ENCODE results near the gene HM13.
A peak's percentile ranks its signal among the peaks of the same experiment; 100 is the strongest.

The HM13 gene

DNA sequence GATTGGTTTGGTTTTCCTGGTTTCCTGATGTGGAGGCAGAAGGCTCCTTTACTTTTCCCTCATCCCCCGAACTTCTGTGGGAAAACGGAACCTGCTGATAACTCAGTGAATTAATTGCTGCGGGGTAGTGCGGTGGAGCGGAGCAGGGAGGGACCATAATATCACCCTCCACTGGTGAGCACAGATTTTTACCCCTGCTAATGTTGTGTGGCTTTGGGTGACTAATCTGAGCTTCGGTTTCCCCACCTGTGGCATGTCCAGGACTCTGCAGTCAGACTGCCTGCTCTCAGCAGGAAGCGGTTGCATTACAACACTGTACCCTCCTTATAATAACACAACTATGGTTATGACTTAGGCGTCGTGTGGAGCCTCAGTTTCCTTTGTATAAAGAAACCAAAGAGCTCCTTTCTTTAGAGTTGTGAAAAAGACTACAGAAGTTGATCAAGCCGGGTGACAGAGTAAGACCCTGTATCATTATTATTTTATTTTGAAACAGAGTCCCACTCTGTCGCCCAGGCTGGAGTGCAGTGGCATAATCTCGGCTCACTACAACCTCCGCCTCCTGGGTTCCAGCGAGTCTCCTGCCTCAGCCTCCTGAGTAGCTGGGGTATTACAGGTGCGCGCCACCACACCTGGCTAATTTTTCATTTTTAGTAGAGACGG, 88.7 kb downstream of the HM13 start:
- Histone ChIP-seq H3K27me3 (ENCODE audit: insufficient read depth, poor library complexity, severe bottlenecking) (peaks cover 4% of the 10 kb centered on the region), H3K4me3 (replicated peaks; ENCODE audit: insufficient read depth, low read length) (no peak overlapping the region), H3K27ac (replicated peaks) (no peak overlapping the region)
- TF ChIP-seq POLR2AphosphoS5 (IDR thresholded peaks at IDR 0.05; ENCODE audit: low read depth) (0 out of 2 replicates have a peak, but pooled peaks have one; percentile 46), GABPA (IDR thresholded peaks at IDR 0.05; ENCODE audit: low read depth) (no peak)
- DNase-seq (ENCODE audit: low read depth in 1 of 2, low spot score in 1 of 2) = peak; percentile 35 to 81

DNA sequence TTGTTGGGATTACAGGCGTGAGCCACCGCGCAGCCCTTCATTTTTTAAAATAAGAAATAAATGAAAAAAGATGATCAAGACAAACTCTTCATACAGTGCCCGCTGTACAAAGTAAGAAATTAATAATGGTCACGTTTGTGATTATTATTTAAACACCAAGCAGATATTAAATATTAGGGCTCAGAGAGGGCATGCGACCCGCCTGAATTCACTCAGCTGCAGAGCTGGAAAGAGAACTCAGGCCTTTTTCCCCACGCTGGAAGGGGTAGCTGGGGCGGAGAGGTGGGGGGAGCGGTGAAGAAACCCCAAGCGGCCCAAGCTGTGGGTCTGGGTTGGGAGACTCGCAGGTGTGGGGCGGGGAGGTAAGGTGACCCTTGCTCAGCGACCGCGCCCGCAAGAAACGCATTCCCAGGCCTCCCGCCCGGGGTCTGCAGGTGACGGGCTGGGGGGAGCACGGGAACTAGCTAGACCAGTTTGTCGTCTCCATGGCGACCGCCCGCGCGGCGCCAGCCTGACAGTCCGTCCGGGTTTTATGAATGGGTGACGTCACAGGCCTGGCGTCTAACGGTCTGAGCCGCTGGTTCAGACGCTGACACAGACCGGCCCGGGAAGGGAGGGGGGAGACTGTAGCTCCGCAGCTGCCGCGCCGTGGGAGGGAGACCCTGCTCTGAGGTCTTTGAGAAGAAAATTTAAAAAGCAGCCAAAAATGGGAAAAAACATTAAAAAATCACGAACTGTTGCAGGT, 89.8 kb downstream of the HM13 start:
- DNase-seq (ENCODE audit: low read depth in 1 of 2, low spot score in 1 of 2) = peak; percentile 79 to 86
- Histone ChIP-seq H3K27ac (replicated peaks) (no peak overlapping the region), H3K27me3 (ENCODE audit: insufficient read depth, poor library complexity, severe bottlenecking) (peaks cover 4% of the 10 kb centered on the region), H3K4me3 (replicated peaks; ENCODE audit: insufficient read depth, low read length) (peak overlapping the region; percentile 73)
- TF ChIP-seq GABPA (IDR thresholded peaks at IDR 0.05; ENCODE audit: low read depth) (no peak), POLR2AphosphoS5 (IDR thresholded peaks at IDR 0.05; ENCODE audit: low read depth) (no peak), SPI1 (IDR thresholded peaks at IDR 0.05; ENCODE audit: borderline replicate concordance, low read depth) (no peak)
- TF ChIP-seq, protein P1, sequence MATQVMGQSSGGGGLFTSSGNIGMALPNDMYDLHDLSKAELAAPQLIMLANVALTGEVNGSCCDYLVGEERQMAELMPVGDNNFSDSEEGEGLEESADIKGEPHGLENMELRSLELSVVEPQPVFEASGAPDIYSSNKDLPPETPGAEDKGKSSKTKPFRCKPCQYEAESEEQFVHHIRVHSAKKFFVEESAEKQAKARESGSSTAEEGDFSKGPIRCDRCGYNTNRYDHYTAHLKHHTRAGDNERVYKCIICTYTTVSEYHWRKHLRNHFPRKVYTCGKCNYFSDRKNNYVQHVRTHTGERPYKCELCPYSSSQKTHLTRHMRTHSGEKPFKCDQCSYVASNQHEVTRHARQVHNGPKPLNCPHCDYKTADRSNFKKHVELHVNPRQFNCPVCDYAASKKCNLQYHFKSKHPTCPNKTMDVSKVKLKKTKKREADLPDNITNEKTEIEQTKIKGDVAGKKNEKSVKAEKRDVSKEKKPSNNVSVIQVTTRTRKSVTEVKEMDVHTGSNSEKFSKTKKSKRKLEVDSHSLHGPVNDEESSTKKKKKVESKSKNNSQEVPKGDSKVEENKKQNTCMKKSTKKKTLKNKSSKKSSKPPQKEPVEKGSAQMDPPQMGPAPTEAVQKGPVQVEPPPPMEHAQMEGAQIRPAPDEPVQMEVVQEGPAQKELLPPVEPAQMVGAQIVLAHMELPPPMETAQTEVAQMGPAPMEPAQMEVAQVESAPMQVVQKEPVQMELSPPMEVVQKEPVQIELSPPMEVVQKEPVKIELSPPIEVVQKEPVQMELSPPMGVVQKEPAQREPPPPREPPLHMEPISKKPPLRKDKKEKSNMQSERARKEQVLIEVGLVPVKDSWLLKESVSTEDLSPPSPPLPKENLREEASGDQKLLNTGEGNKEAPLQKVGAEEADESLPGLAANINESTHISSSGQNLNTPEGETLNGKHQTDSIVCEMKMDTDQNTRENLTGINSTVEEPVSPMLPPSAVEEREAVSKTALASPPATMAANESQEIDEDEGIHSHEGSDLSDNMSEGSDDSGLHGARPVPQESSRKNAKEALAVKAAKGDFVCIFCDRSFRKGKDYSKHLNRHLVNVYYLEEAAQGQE (IDR thresholded peaks at IDR 0.05; ENCODE audit: insufficient replicate concordance, low read depth) = no peak
- TF ChIP-seq, protein P2, sequence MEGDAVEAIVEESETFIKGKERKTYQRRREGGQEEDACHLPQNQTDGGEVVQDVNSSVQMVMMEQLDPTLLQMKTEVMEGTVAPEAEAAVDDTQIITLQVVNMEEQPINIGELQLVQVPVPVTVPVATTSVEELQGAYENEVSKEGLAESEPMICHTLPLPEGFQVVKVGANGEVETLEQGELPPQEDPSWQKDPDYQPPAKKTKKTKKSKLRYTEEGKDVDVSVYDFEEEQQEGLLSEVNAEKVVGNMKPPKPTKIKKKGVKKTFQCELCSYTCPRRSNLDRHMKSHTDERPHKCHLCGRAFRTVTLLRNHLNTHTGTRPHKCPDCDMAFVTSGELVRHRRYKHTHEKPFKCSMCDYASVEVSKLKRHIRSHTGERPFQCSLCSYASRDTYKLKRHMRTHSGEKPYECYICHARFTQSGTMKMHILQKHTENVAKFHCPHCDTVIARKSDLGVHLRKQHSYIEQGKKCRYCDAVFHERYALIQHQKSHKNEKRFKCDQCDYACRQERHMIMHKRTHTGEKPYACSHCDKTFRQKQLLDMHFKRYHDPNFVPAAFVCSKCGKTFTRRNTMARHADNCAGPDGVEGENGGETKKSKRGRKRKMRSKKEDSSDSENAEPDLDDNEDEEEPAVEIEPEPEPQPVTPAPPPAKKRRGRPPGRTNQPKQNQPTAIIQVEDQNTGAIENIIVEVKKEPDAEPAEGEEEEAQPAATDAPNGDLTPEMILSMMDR (IDR thresholded peaks at IDR 0.05; ENCODE audit: insufficient read depth, low read length) = no peak

DNA sequence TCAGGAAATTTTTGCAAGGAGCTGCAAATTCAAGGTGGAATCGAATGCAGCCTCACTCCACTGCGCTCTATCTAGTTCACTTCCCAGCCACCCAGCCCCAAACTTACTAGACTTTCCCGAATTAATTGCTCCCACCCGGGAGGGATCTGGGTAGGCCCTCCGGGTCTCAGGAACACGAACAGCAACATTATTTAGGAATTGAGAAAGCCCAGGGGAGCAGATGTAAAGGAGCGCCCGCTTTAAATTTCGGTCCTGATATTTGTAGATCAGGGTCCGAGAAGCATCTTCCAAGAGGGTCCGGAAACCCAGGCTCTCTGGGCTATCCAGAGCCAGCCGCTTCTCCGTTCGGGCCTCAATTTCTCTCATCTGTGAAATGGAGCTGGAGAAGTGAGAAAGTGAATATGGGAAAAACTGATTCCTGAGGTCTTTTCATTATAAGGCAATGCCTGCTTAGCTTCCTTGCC, 90.4 kb downstream of the HM13 start:
- no peak for DNase-seq (ENCODE audit: low read depth in 1 of 2, low spot score in 1 of 2)
- H3K4me3 ChIP-seq (replicated peaks; ENCODE audit: insufficient read depth, low read length) = peak overlapping the region; percentile 73
- H3K27ac ChIP-seq (replicated peaks) = no peak overlapping the region
- TF ChIP-seq, protein P2 (IDR thresholded peaks at IDR 0.05; ENCODE audit: insufficient read depth, low read length) = no peak
- TF ChIP-seq SPI1 (IDR thresholded peaks at IDR 0.05; ENCODE audit: borderline replicate concordance, low read depth) (no peak), POLR2AphosphoS5 (IDR thresholded peaks at IDR 0.05; ENCODE audit: low read depth) (no peak), GABPA (IDR thresholded peaks at IDR 0.05; ENCODE audit: low read depth) (no peak)
- TF ChIP-seq, protein P1 (IDR thresholded peaks at IDR 0.05; ENCODE audit: insufficient replicate concordance, low read depth) = no peak
- H3K27me3 ChIP-seq (ENCODE audit: insufficient read depth, poor library complexity, severe bottlenecking) = peaks cover 4% of the 10 kb centered on the region

Measured in HL-60 (cell line).